Measurements from ENCODE around the gene CNTD1. TPM values are rescaled to one million over a fixed set of nuclear protein-coding genes. Genes with fewer than 3 reads are reported as not detected.

Gene CNTD1
- total RNA-seq, 6 experiments from 2014 or later = 0.19 TPM; not detected in 5

- Mint-ChIP-seq H3K4me1 (ENCODE audit: low read depth) (peaks cover 55% of the 10 kb centered on the region), H3K27me3 (ENCODE audit: insufficient read depth) (peaks cover 2% of the 10 kb centered on the region; the same call in 1 of the 2 replicates), H3K36me3 (ENCODE audit: low read depth) (peaks cover 62% of the 10 kb centered on the region), H3K9me3 (no peaks in the 10 kb centered on the region), H3K4me3 (peak overlapping the region; percentile 26; the same call in 1 of the 2 replicates), H3K27ac (peak overlapping the region; percentile 87)
- no peak for TF ChIP-seq CTCF (IDR thresholded peaks at IDR 0.05)
- DNase-seq = no peak
Measured at GRCh38 chr17:42818379-42818778, 19.7 kb downstream of the CNTD1 start.

- peak; percentile 91 for TF ChIP-seq CTCF (IDR thresholded peaks at IDR 0.05)
- Mint-ChIP-seq H3K27me3 (ENCODE audit: insufficient read depth) (peaks cover 2% of the 10 kb centered on the region), H3K27ac (peak overlapping the region; percentile 55), H3K9me3 (no peaks in the 10 kb centered on the region), H3K4me3 (no peak overlapping the region), H3K4me1 (ENCODE audit: low read depth) (peaks cover 53% of the 10 kb centered on the region), H3K36me3 (ENCODE audit: low read depth) (peaks cover 54% of the 10 kb centered on the region)
- DNase-seq = peak; percentile 56
Measured at GRCh38 chr17:42819939-42820535, 21.4 kb downstream of the CNTD1 start.

GRCh38 chr17:42821176-42821575 lies 22.5 kb downstream of the CNTD1 start:
- Mint-ChIP-seq H3K4me1 (ENCODE audit: low read depth) (peaks cover 47% of the 10 kb centered on the region), H3K9me3 (no peaks in the 10 kb centered on the region), H3K27me3 (ENCODE audit: insufficient read depth) (no peaks in the 10 kb centered on the region; the same call in 1 of the 2 replicates), H3K27ac (no peak overlapping the region), H3K4me3 (no peak overlapping the region), H3K36me3 (ENCODE audit: low read depth) (peaks cover 45% of the 10 kb centered on the region)
- no peak for DNase-seq
- no peak for TF ChIP-seq CTCF (IDR thresholded peaks at IDR 0.05)

GRCh38 chr17:42827472-42827871 lies 28.8 kb downstream of the CNTD1 start:
- Mint-ChIP-seq H3K27ac (no peak overlapping the region), H3K4me3 (no peak overlapping the region), H3K36me3 (ENCODE audit: low read depth) (peaks cover 7% of the 10 kb centered on the region), H3K27me3 (ENCODE audit: insufficient read depth) (no peaks in the 10 kb centered on the region; the same call in 1 of the 2 replicates), H3K4me1 (ENCODE audit: low read depth) (peaks cover 22% of the 10 kb centered on the region), H3K9me3 (no peaks in the 10 kb centered on the region)
- DNase-seq = no peak
- TF ChIP-seq CTCF (IDR thresholded peaks at IDR 0.05) = no peak

- DNase-seq = no peak
- Mint-ChIP-seq H3K27ac (no peak overlapping the region), H3K4me1 (ENCODE audit: low read depth) (peaks cover 21% of the 10 kb centered on the region), H3K27me3 (ENCODE audit: insufficient read depth) (peaks cover 4% of the 10 kb centered on the region; the same call in 1 of the 2 replicates), H3K9me3 (no peaks in the 10 kb centered on the region), H3K36me3 (ENCODE audit: low read depth) (peaks cover 10% of the 10 kb centered on the region; the same call in 1 of the 2 replicates), H3K4me3 (no peak overlapping the region)
- TF ChIP-seq CTCF (IDR thresholded peaks at IDR 0.05) = no peak
Measured at GRCh38 chr17:42830971-42831370, 32.3 kb downstream of the CNTD1 start.

All from HFFc6 (cell line).